Heart left ventricle (tissue), 13 donors: ENCODE measurements around the gene DNAJC10.

Experiments
- CTCF ChIP-seq, 12 donors: fragments of 200-600 bp; sonication (generic) in 4 of 12; IDR thresholded peaks; one replicate each; pipeline versions ENCODE4 v1.5.0 to v1.8.0; 2018 to 2022; ENCODE audit warnings: antibody characterized with exemption in 12 of 12, mild to moderate bottlenecking in 5 of 12
- POLR2A ChIP-seq, 2 donors: fragments of 450-650 bp; IDR thresholded peaks; one replicate each; pipeline ENCODE4 v1.6.1; 2017; ENCODE audit warnings: antibody characterized with exemption in 2 of 2, mild to moderate bottlenecking in 2 of 2, moderate library complexity in 2 of 2
- donor health status: ischemic (EF 13 %, LVEDD 7.1; RV severe dilation, severe dysfunction).
- donor health status: DM: no; HTN: yes; CAD: no.
- donor health status: DM: no; HTN: no; CAD: no.
- donor health status: ischemic (EF 25% LVEDD 6.9; RV normal size, moderate dysfunction).
- donor health status: ischemic (EF 25% LVEDD 5.7; RV mildly dilated, moderate dysfunction).
- donor health status: ischemic (EF 35%, LVEDD 5.7; RV mildly dilated, moderate dysfunction).
- donor health status: nonischemic (EF 11% LVEDD 7.7; RV severe dilation, severe dysfunction).
- donor health status: DM: yes; HTN: yes; CAD: no.
- donor health status: PGD.
- donor health status: ischemic (EF 29% LVEDD 5.4; RV normal size, mild dysfunction).
- donor health status: nonischemic (EF 23%, LVEDD 6.1; RV moderate dilation, normal function).

GRCh38 chr2:182758379-182758778, 42.3 kb downstream of the DNAJC10 start:
- no peak for TF ChIP-seq CTCF (IDR thresholded peaks at IDR 0.05)
- no peak for TF ChIP-seq POLR2A (IDR thresholded peaks at IDR 0.05)
